ENCODE results near the gene UBE3A. TPM values are rescaled to one million over a fixed set of nuclear protein-coding genes. Genes with fewer than 3 reads are reported as not detected.

Gene UBE3A
- total RNA-seq, 2 experiments from 2014 or later, result 124 to 126 TPM

- peaks cover 16% of the 10 kb centered on the region for H3K36me3 Mint-ChIP-seq (ENCODE audit: low read depth)
- H3K4me1 ChIP-seq (ENCODE audit: insufficient read depth, low read length), result peaks cover 16% of the 10 kb centered on the region
- no peak overlapping the region for H3K27ac ChIP-seq (ENCODE audit: low read depth in 1 of 2, low read length in 2 of 2)
- no peaks in the 10 kb centered on the region for H3K9me3 ChIP-seq (ENCODE audit: control insufficient read depth in 1 of 2, insufficient read depth in 1 of 2, low read length in 2 of 2)
- H3K9me3 Mint-ChIP-seq, result no peaks in the 10 kb centered on the region
- H3K4me1 Mint-ChIP-seq (ENCODE audit: low read depth), result peaks cover 68% of the 10 kb centered on the region
- H3K27me3 Mint-ChIP-seq, result no peaks in the 10 kb centered on the region
- peak overlapping the region; percentile 99 for H3K4me3 Mint-ChIP-seq
- H3K27me3 ChIP-seq (ENCODE audit: control insufficient read depth in 1 of 2, insufficient read depth in 2 of 2, low read length in 2 of 2), result no peaks in the 10 kb centered on the region
- ChIA-PET CTCF (no interaction called here), POLR2A (no interaction called here)
- DNase-seq (no peak), ATAC-seq (ENCODE audit: poor library complexity) (no peak)
- TF ChIP-seq CTCF (IDR thresholded peaks at IDR 0.05), result no peak
- H3K36me3 ChIP-seq (ENCODE audit: insufficient read depth, low read length), result peaks cover 2% of the 10 kb centered on the region
- peak overlapping the region; percentile 95 for H3K27ac Mint-ChIP-seq
- no peak overlapping the region for H3K4me3 ChIP-seq (ENCODE audit: low read length)
- intact Hi-C loops (cut with DNase I, micrococcal nuclease), result loop anchor here (5.0 kb wide), 2 partner anchors 479 to 646 kb away; no protein-coding TSS in a partner anchor
Observed at GRCh38 chr15:25436707-25437106, 2.1 kb downstream of the UBE3A start.

GRCh38 chr15:25435474-25436243, 3.2 kb downstream of the UBE3A start:
- H3K36me3 Mint-ChIP-seq (ENCODE audit: low read depth), result peaks cover 16% of the 10 kb centered on the region
- H3K27ac Mint-ChIP-seq, result peak overlapping the region; percentile 77
- intact Hi-C loops (cut with DNase I, micrococcal nuclease), result loop anchor here (5.0 kb wide), 2 partner anchors 478 to 647 kb away; no protein-coding TSS in a partner anchor
- no peaks in the 10 kb centered on the region for H3K9me3 Mint-ChIP-seq
- DNase-seq (no peak), ATAC-seq (ENCODE audit: poor library complexity) (no peak)
- Histone ChIP-seq H3K9me3 (ENCODE audit: control insufficient read depth in 1 of 2, insufficient read depth in 1 of 2, low read length in 2 of 2) (no peaks in the 10 kb centered on the region), H3K4me3 (ENCODE audit: low read length) (no peak overlapping the region), H3K27ac (ENCODE audit: low read depth in 1 of 2, low read length in 2 of 2) (no peak overlapping the region), H3K27me3 (ENCODE audit: control insufficient read depth in 1 of 2, insufficient read depth in 2 of 2, low read length in 2 of 2) (no peaks in the 10 kb centered on the region), H3K36me3 (ENCODE audit: insufficient read depth, low read length) (peaks cover 2% of the 10 kb centered on the region), H3K4me1 (ENCODE audit: insufficient read depth, low read length) (peaks cover 16% of the 10 kb centered on the region)
- TF ChIP-seq CTCF (IDR thresholded peaks at IDR 0.05), result no peak
- POLR2A ChIA-PET, result no interaction called here
- H3K4me1 Mint-ChIP-seq (ENCODE audit: low read depth), result peaks cover 77% of the 10 kb centered on the region
- CTCF ChIA-PET, result no interaction called here
- H3K4me3 Mint-ChIP-seq, result peak overlapping the region; percentile 99
- H3K27me3 Mint-ChIP-seq, result no peaks in the 10 kb centered on the region

GRCh38 chr15:25433118-25433865, 5.5 kb downstream of the UBE3A start:
- TF ChIP-seq CTCF (IDR thresholded peaks at IDR 0.05), result no peak
- H3K4me1 ChIP-seq (ENCODE audit: insufficient read depth, low read length), result peaks cover 10% of the 10 kb centered on the region
- peaks cover 2% of the 10 kb centered on the region for H3K36me3 ChIP-seq (ENCODE audit: insufficient read depth, low read length)
- H3K27me3 ChIP-seq (ENCODE audit: control insufficient read depth in 1 of 2, insufficient read depth in 2 of 2, low read length in 2 of 2), result no peaks in the 10 kb centered on the region
- Mint-ChIP-seq H3K4me3 (no peak overlapping the region), H3K27ac (no peak overlapping the region), H3K4me1 (ENCODE audit: low read depth) (peaks cover 92% of the 10 kb centered on the region), H3K27me3 (no peaks in the 10 kb centered on the region), H3K36me3 (ENCODE audit: low read depth) (peaks cover 16% of the 10 kb centered on the region), H3K9me3 (no peaks in the 10 kb centered on the region)
- H3K9me3 ChIP-seq (ENCODE audit: control insufficient read depth in 1 of 2, insufficient read depth in 1 of 2, low read length in 2 of 2), result no peaks in the 10 kb centered on the region
- ATAC-seq (ENCODE audit: poor library complexity) (no peak), DNase-seq (no peak)
- H3K27ac ChIP-seq (ENCODE audit: low read depth in 1 of 2, low read length in 2 of 2), result no peak overlapping the region
- ChIA-PET CTCF (no interaction called here), POLR2A (no interaction called here)
- H3K4me3 ChIP-seq (ENCODE audit: low read length), result no peak overlapping the region
- intact Hi-C loops (cut with DNase I, micrococcal nuclease), result no loop called here

Data from CD4-positive, alpha-beta T cell (primary cell).